ENCODE results near the gene CTTNBP2NL.
"Not testable (repeated sequence)": the region's sequence is repeated elsewhere in the genome, so short reads cannot be mapped to it uniquely, and the experiment has no call there.

Gene CTTNBP2NL

DNA sequence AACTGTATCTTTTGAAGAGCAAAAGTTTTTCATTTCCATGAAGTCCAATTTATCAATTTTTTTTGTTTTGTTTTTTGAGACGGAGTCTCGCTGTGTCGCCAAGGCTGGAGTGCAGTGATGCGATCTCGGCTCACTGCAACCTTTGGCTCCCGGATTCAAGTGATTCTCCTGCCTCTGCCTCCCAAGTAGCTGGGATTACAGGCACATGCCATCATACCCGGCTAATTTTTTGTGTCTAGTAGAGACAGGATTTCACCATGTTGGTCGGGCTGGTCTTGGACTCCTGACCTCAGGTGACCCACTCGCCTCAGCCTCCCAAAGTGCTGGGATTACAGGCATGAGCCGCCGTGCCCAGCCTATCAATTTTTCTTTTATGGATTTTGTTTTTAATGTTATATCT lies 27.7 kb downstream of the CTTNBP2NL start:
- DNase-seq (ENCODE audit: low spot score) = not testable (repeated sequence)

DNA sequence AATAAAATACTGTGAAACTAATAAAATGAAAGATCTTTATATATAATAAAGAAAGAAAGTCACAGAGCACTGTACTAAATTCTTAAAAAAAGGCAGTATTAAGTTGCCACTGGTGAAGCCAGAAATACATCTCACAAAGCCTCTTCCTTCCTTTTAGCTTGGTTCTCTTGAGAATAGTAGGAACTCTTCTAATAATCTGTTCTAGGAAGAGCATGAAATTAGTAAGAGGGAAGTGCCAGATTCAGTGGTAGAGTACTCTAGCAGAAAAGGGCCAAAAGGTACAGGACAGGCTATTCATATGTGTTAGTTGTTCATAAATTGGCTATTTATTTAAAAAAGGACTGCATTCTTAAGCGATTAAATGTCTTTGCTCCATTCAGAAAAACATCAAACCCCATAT lies 33.7 kb downstream of the CTTNBP2NL start:
- no peak for DNase-seq (ENCODE audit: low spot score)

DNA sequence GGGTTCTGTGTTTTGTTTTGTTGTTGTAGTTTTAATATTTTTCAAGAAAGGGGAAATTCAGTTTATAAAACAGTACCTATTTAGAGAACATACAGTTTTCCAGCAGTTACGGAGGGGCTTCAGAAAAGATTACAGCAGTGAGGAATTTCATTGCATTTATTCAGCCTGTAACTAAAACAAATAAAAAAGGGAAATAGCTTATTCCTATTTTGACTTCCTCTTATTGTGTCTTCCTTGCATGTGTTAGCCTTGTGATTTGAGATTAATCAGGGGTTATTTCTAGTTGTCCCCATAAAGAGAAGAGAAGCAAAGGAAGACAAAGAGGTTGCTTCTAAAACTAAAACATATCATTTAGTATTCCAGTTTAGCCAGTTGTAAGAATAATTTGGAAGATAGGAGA lies 35.0 kb downstream of the CTTNBP2NL start:
- DNase-seq (ENCODE audit: low spot score) = no peak

DNA sequence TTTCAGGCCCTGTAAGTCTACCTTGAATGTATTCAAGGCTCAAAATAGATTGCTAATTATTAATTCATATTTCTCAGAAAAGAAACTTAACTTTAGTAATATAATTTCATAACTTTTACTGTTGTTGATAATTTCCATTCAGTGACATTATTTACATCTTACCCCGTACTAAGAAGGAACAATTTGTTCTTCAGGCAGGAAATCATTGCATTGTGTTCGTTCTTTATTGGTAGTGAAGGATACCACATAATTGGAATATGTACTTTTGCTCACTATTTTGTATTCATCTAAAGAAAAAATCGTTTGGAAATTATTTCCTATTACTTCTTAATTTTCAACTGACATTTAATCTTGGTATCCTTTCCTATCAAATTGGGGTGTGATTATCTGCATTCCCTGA lies 39.4 kb downstream of the CTTNBP2NL start:
- DNase-seq (ENCODE audit: low spot score) = no peak

DNA sequence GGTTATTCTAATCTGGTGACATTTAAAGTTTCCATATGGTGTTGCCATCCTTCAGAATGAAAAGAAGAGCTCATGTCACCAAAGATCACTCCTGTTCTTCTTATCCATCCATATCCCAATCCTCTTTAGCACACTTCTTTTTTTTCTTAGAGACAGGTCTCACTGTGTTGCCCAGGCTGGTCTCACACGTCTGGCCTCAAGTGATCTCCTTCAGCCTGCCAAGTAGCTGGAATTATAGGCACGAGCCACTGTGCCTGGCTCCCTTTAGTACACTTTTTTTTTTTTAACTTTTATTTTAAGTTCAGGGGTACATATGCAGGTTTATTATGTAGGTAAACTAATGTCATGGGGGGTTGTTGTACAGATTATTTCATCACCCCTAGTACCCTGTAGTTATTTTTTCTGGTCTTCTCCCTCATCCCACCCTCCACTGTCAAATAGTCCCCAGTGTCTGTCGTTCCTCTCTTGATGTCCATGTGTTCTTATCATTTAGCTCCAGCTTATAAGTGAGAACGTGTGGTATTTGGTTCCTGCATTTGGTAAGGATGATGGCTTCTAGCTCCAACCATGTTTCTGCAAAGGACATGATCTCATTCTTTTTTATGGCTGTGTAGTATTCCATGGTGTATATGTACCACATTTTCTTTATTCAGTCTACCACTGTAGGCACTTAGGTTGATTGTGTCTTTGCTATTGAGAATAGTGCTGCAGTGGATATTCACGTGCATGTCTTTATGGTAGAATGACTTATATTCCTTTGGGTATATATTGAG lies 40.6 kb downstream of the CTTNBP2NL start:
- no peak for DNase-seq (ENCODE audit: low spot score)

DNA sequence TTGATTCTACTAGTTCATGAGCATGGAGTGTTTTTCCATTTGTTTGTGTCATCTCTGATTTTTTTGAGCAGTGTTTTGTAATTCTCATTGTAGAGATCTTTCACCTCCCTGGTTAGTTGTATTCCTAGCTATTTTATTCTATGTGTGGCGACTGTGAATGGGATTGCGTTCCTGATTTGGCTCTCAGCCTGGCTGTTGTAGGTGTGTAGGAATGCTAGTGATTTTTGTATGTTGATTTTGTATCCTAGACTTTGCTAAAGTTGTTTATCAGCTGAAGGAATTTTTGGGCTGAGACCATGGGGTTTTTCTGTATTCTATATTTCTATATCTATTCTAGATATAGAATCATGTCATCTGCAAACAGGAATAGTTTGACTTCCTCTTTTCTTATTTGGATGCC lies 42.1 kb downstream of the CTTNBP2NL start:
- DNase-seq (ENCODE audit: low spot score) = not testable (repeated sequence)

DNA sequence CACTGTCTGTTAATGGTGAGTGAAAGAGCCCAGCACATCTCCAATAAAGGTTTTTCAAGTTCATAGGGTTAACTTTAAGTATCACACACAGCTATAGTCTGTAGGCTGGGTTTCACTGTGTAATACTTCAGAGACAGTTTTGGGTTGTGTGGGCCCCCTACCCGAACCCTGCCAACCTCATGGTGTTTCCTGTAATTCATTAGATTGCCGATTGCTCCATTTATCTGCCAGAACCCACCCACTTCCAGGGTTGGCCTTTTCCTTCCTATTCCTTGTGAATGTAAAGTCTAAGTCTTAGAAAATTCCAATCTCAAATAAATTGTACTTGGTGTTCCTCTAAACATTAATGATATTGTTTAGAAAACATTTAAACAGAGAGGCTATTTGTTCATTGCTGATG lies 43.6 kb downstream of the CTTNBP2NL start:
- no peak for DNase-seq (ENCODE audit: low spot score)

DNA sequence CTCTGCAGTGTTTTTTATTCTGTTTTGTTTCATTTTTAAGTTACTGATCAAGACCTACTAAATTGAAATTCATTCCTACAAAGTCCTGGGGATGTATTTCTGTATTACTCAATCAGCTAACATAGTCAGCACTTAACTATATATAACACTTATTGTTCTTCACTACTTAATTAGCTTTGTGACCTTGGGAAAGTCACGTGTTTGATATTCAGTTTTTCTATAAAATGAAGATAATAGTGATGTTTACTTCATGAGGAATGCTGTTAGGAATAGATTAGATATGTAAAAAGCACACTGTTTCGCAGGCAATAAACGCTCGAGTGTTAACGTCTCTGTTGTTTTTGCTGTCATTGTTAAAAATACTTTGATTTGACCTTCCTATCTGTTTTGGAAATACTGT lies 44.6 kb downstream of the CTTNBP2NL start:
- no peak for DNase-seq (ENCODE audit: low spot score)

DNA sequence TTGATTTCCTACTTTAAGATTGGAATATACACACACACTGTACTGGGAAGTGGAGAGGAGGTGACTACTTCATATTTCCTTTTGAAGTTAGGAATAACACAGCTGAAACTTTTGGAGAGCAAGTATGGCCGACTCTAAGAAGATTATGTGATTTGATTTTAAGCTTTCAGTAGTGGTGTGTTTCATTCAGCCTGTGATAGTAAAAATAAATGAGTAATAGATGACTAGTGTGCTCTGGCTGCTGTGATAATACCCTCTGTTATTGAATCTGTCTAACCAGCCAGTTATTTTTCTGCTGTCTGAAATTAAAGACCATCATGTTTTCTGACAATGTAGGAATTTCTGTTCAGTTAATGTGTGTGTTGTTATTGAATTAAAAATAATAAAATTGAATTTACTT lies 48.3 kb downstream of the CTTNBP2NL start:
- no peak for DNase-seq (ENCODE audit: low spot score)

DNA sequence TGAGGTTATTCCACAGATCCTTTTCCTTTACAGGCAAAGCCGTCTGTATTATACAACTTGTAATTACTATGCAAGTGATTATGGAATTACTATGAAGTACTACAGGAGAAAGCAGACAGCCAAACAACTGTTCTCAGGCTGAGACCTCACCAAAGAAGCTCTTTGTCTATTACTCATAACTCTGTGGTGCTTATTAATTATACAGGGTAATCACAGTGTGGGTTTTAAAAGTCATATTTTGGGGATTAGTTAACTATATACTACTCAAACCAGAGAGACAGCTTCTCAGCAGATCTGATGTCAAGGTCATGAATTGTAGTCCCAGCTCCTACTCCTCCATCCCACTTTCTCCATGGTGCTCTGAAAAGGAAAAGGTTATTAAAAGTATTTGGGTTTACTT lies 49.6 kb downstream of the CTTNBP2NL start:
- no peak for DNase-seq (ENCODE audit: low spot score)

DNA sequence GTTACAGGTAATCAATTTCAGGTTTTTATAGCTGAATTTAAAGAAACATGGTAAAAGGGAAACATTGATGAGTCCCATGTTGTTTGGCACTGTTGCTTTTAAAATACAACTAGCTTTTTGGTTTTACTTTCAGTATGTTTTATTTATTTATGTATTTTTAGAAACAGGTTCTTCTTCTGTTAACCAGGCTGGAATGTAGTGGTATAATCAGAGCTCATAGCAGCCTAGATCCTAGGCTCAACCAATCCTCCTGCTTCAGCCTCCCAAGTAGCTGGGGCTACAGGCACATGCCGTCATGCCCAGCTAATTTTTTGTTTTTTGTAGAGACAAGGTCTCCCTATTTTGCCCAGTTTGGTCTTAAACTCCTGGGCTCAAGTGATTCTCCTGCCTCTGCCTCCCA lies 50.4 kb downstream of the CTTNBP2NL start:
- DNase-seq (ENCODE audit: low spot score) = no peak

DNA sequence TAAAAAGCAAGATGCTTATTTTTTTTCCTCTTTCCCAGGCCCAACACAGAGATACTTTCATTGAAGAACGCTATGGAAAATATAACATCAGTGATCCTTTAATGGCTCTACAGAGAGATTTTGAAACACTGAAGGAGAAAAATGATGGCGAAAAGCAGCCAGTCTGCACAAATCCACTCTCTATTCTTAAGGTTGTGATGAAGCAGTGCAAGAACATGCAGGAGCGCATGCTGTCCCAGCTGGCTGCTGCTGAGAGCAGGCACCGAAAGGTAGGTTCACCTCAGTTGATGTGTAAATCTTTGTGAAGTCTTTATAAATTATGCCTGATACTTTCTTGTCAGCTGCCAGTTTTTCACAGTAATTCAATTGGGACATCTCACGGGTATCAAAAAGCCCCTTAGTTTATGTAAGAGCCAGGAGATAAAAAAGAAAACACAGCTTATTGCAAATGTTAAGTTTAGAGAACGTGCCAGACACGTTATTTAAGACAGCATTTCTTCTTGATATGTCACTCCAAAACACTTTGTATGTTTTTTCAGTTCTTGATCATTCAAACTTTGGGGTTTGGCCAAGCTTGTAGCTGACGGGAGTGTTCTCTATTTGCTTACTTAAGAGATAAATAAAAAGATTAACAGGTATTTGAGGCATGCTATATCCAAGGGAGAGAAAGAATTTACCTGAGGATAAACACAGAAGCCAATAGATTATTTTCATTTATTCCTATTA lies 53.1 kb downstream of the CTTNBP2NL start:
- no peak for DNase-seq (ENCODE audit: low spot score)

DNA sequence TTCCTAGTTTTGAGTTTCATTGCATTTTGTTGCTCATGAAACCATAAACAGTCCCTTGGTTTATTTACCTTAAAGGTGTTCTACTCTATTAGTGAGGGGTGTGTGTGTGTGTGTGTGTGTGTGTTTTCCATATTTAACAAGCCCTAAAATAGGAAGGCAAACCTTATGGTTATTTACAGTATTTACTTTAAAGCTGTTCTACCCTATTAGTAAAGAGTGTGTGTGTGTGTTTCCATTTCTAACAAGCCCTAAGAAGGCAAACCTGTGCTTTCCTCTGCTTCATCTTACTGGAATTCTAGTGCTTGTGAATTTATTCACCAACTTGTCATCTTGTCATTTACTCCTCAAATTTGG lies 53.6 kb downstream of the CTTNBP2NL start:
- no peak for DNase-seq (ENCODE audit: low spot score)

DNA sequence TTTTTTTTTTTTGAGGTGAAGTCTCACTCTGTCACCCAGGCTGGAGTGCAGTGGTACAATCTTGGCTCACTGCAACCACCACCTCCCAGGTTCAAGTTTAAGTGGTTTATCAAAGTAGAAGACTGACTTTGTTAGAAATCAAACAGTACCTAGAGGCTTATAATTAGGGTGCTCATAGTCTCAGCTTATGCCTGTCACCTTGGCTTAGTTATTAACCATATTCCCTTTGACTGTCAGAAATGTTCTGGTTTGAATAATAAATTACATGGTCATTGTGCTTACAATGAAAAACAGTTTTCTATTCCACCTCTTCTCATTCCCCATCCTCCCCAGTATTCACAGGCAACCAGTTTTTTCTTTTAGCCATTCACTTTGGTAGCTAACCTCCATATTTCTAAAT lies 54.8 kb downstream of the CTTNBP2NL start:
- DNase-seq (ENCODE audit: low spot score) = no peak

DNA sequence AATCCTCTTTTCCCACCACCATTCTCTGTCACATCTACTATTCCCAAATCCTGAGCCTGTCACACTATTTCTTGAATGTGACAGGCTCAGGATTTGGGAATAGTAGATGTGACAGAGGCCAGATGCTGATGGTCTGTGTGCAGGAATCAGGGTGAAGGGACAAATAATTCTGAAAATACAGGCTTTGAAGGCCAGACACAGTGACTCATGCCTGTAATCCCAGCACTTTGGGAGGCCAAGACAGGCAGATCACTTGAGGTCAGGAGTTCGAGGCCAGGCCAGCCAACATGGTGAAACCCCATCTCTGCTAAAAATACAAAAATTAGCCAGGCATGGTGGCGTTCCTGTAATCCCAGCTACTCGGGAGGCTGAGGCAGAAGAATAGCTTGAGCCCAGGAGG lies 55.3 kb downstream of the CTTNBP2NL start:
- DNase-seq (ENCODE audit: low spot score) = not testable (repeated sequence)

DNA sequence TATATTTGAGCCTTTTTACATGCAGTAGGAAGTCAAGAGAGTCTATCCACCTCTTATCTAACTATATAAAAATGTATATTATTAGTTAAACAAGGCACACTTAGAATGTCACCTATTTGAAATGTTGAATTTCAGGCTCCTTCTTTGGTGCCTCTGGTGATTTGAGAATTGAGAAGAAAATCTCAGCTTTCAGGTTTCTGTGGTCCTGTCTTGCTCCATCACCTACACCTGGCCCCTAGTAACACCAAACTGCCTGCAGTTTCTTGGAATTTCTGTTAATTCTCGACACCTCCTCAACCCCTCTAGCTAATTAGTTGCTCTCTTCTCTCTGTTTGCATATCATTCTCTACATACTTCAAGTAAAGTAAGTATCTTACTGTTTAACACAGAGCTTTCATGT lies 57.9 kb downstream of the CTTNBP2NL start:
- DNase-seq (ENCODE audit: low spot score) = no peak

DNA sequence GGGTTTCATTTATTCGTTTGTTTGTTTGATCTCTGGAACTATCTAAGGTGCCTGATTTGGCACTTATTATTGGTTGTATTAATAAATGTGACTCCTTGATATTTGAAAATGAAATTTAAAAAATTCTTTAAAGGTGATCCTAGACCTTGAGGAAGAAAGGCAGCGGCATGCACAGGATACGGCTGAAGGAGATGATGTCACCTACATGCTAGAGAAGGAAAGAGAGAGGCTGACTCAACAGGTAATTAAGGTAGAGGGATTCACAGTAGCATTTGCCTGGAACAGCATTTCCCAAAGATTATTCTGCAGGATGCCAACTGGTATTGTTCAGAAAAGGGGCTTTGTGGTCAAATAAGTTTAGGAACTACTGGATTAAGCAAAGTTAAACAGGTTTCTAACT lies 58.3 kb downstream of the CTTNBP2NL start:
- DNase-seq (ENCODE audit: low spot score) = no peak

DNA sequence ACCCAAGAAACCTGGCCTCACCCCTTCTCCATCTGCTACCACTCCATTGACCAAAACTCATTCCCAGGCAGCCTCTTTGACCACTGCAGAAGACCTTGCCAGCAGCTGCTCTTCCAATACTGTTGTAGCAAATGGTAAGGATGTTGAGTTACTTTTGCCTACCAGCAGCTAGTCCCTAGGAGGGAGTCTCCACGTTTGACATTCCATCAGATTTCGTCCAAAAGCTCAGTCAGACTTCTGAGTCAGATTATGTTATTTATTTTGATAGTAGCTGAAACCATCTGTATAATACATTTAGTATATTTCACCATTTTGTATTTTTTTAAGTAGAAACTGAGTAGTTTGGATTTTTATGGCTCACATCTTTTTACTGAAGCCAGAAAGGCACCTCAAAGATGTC lies 61.2 kb downstream of the CTTNBP2NL start:
- no peak for DNase-seq (ENCODE audit: low spot score)

DNA sequence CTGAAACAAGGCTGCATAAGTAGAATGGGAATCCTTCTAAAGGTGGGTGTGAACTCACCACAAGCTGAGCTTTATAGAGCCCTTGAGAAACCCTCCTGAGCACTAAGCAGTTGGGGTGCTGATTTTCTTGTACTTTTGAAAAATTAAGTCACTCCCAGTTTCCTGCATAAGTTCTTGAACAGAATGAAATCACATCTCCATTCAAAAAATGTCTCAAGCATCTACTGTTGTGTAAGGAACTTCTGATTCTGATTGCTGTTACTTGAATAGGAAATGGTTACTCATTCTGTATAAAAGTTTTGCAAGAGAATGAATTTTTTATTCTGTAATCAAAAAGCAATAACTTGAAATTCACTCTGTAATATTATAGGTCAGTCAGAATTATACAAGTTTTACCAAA lies 61.9 kb downstream of the CTTNBP2NL start:
- DNase-seq (ENCODE audit: low spot score) = no peak

DNA sequence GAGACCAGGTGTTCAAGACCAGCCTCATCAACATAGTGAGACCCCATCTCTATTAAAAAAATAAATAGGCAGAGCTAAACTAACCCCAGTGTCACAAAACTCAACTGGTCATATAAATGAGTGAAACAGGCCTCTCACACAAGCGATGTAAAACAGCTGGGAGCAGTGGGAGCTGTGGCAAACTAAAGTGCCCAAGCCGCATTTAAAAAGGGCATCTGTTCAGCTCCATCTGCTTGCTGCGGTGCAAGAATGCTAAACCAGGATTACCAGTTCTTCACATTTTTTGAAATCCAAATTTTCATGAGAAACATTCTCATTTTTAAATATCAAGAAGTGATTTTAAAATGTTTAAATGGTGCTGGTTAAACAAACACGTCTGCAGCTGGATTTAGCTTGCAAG lies 62.7 kb downstream of the CTTNBP2NL start:
- no peak for DNase-seq (ENCODE audit: low spot score)

DNA sequence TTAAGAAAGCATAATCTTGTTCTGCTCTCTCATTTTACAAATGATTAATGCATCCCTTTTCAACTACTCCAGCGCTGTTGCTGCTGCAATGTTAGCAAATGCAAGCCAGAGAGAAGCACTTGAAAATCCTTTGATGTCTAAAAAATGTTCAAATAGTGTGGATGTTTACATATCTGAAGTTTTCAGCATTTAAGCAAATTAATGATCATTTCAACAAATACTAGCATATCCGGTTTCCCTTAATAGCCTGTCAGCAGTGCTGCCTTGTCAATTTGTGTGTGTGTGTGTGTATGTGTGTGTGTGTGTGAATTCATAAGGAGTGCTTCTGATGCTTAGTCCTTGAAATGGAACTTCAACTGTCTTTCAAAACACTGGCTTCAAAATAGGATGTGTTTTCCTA lies 64.6 kb downstream of the CTTNBP2NL start:
- no peak for DNase-seq (ENCODE audit: low spot score)

DNA sequence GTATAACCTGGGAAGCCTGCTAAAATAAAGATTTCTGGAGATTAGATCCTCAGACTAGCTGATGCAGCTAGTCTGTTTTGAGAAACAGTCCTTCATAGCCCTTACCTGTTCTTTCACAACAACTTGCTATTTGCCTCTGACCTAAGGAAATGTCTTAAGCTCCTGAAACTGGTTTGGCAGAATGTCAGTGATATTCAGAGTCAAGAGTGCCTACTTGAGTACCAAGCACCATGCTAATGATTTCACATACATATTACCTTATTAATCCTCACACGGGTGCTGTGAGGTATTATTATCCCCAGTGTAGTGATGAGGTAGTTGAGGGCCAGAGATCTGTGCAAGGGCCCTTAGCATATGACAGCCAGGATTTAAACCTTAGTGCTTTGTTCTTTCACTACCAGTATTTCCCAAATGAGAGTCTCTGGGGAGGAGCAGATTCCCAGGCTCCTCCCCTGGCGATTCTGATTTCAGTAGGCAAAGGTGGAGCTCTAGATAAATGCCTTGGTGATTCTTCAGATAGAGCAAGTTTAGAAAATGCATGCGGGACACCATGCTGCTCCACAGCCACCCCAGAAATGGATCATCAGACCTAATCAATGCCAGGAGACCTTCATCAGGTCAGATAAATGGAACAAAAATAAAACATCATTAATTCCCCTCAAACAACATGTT lies 65.3 kb downstream of the CTTNBP2NL start:
- peak; percentile 15 for DNase-seq (ENCODE audit: low spot score)

DNA sequence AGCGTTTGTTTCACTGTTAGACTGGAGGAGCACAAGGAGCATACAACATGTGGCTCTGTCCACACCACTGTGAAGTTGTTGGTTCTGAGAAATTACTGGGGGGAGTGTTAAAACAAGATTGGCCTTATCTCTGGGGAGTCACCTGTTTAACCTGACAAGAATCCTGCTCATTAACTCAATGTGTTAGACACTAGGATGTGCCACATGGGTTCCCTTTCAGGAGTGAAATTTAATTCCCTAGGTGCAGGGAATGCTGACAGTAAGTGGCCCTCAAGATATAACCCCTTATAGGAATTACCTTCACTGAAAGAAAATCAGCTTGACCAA lies 66.9 kb downstream of the CTTNBP2NL start:
- DNase-seq (ENCODE audit: low spot score) = no peak

DNA sequence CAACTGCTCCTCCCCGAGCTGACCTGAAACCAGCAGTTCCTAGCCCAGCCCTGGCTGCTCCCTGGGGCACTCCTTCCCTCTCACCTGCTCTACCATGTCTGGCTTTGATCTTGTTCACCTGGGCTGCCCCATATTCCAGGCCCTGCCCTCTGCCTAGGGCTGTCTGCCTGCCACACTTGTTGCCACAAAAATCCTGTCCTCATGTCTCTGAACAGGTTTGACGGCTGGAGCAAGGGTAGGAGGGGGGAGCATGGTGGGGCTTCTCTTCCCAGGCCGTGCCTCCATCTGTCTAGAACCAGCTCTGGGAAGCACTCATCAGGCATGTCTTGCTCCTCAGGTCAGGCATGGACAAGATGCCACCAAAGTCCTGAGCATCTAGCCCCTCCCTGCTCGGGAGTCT lies 68.5 kb downstream of the CTTNBP2NL start:
- DNase-seq (ENCODE audit: low spot score) = no peak
